Aorta (tissue), 5 donors: ENCODE data around the gene CACTIN. TPM values are rescaled to one million over a fixed set of nuclear protein-coding genes. Genes with fewer than 3 reads are reported as not detected.
"Not testable (repeated sequence)": the region's sequence is repeated elsewhere in the genome, so short reads cannot be mapped to it uniquely, and the experiment has no call there.

Experiments
- ATAC-seq: fragments of 200-7000 bp; cut with Tn5 transposase; one replicate; pipeline ENCODE4 v1.9.1; 2022; ENCODE audit warnings: moderate library complexity; ENCODE audit not compliant: low FRiP score
- DNase-seq, 2 donors: peaks; one replicate each; pipeline ENCODE4 v3.0.0-alpha.2; 2020
- H3K27ac ChIP-seq, 2 donors: one replicate each; pipeline ENCODE4 v1.5.1; 2013; ENCODE audit warnings: low read length in 2 of 2, mild to moderate bottlenecking in 2 of 2, moderate library complexity in 2 of 2, control low read depth in 1 of 2, inconsistent platforms in 1 of 2, low read depth in 1 of 2
- H3K27me3 ChIP-seq, 2 donors: one replicate each; pipeline ENCODE4 v1.6.1; 2013; ENCODE audit warnings: control low read depth in 1 of 2, low read length in 1 of 2, mild to moderate bottlenecking in 1 of 2, moderate library complexity in 1 of 2; ENCODE audit not compliant: insufficient read depth in 2 of 2, control insufficient read depth in 1 of 2
- H3K36me3 ChIP-seq, 2 donors: one replicate each; pipeline ENCODE4 v1.6.1; 2013; ENCODE audit warnings: control low read depth in 1 of 2, low read length in 1 of 2, mild to moderate bottlenecking in 1 of 2; ENCODE audit not compliant: insufficient read depth in 2 of 2, control insufficient read depth in 1 of 2
- H3K4me1 ChIP-seq, 2 donors: one replicate each; pipeline ENCODE4 v1.6.1; 2013; ENCODE audit warnings: low read length in 2 of 2, control low read depth in 1 of 2, mild to moderate bottlenecking in 1 of 2, moderate library complexity in 1 of 2; ENCODE audit not compliant: insufficient read depth in 2 of 2, control insufficient read depth in 1 of 2
- H3K4me3 ChIP-seq, 2 donors: one replicate each; pipeline ENCODE4 v1.5.1; 2013; ENCODE audit warnings: low read length in 2 of 2, control low read depth in 1 of 2, mild to moderate bottlenecking in 1 of 2
- H3K9me3 ChIP-seq: one replicate; pipeline ENCODE4 v1.6.1; 2013; ENCODE audit warnings: mild to moderate bottlenecking, low read length; ENCODE audit not compliant: control insufficient read depth
- WGBS, 2 donors: extraction: QIAGEN DNeasy Blood & Tissue Kit; methylation state at CpG; one replicate each; pipeline ENCODE4 v1.1.7; 2013; 5-methylcytosine and 5-hydroxymethylcytosine counted together
- intact Hi-C, 2 donors: fragments of 100-400 bp; cut with DNase I; formaldehyde crosslinking; loops; one replicate each; pipeline versions ENCODE4 v1.14.2 to v1.15.0; 2022
- polyA plus RNA-seq, 2 donors: library from polyadenylated mRNA; stranded (reverse); fragments of 200-250 nt; gene quantifications; one replicate each; pipeline ENCODE4 v1.2.3, GENCODE V29; 2013
- total RNA-seq, 2 donors: library from RNA; stranded (reverse); fragmentation: NEBNext Ultra II Directional; extraction: Animal tissue kit (Norgen Biotek cat#: 25700); gene quantifications; one replicate each; pipeline ENCODE4 v1.2.1, GENCODE V29; 2021
- donor health status: healthy with polysubstance abuse.
- donor health status: Bipolar disorder and iron deficiency.
- donor health status: DM: no; HTN: no; CAD: no.
- donor health status: DM: no; HTN: no; CAD: no.
- donor health status: DM: yes; HTN: yes; CAD: no.

Gene CACTIN
- total and polyA plus RNA-seq, 4 donors, result 4.5 to 19.3 (median 17.3) TPM

DNA sequence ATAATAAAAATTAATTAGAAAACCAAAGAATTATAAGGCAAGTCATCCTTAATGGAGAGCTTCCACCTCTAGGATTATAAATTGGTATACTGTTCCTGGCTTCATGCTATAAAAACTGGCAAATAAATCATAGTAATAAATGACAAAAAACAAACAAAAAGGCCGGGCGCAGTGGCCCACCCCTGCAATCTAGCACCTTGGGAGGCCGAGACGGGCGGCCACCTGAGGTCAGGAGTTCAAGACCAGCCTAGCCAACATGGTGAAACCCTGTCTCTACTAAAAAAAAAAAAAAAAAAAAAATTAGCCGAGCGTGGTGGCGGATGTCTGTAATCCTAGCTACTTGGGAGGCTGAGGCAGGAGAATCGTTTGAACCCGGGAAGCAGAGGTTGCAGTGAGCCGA, 56.5 kb downstream of the CACTIN start:
- WGBS, 2 donors, result 82 to 83% methylated on average over 11 of the region's 11 CpGs
- not testable (repeated sequence) for ATAC-seq, H3K9me3 ChIP-seq, H3K4me3 ChIP-seq, DNase-seq, H3K27ac ChIP-seq, H3K27me3 ChIP-seq, H3K36me3 ChIP-seq, H3K4me1 ChIP-seq
- intact Hi-C loops, result loop anchor here in 1 of 2 donors (5.0 kb wide), 1 partner anchor 37 kb away; the partner anchor contains the start of gene TBXA2R

GRCh38 chr19:3565139-3565538, 61.5 kb downstream of the CACTIN start:
- H3K27ac ChIP-seq, result no peak overlapping the region
- no peaks in the 10 kb centered on the region for H3K9me3 ChIP-seq
- no peak for DNase-seq
- intact Hi-C loops, result no loop called here
- no peak overlapping the region for H3K4me3 ChIP-seq
- no peaks in the 10 kb centered on the region for H3K36me3 ChIP-seq
- H3K4me1 ChIP-seq, result no peaks in the 10 kb centered on the region
- WGBS, 2 donors, result 73 to 85% methylated on average over 19 of the region's 19 CpGs
- no peak for ATAC-seq
- no peaks in the 10 kb centered on the region for H3K27me3 ChIP-seq

DNA sequence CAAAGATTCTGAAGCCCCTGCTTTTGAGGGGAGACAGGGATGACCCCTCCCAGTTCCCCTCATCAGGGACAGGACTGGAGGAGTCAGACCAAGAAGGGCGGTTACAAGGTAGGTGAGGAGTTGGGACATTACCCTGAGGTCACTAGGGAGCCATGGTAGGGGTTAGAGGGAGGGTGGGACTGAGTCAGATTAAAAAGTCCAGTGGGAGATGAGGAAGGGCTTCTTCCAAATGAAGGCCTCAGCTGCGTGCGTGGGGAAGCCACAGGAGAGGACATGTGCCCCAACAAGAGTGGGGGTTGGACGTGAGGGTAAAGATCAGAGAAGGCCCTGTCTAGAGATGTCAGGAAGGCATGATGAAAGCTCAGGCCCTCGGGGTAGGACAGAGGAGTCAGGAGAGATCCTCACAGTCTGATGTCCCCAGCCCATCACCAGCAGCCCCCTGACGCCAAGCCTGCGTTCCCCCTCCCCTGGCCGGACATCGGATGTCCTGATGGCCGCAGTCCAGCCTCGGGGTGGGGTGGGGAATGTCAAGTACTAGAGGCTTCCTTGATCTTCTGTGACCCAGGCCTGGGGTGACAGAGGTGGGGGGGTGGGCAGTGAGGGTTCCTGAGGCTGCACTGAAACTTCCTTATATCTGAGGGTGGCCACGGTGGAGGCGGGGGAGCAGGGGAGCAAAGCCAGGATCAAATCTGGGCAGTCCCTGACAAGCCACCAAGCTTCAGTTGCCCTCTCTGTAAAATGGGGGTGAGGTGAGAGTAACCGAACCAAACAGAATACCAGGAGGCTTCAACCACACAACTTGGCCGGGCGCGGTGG, 62.7 kb downstream of the CACTIN start:
- no peaks in the 10 kb centered on the region for H3K27me3 ChIP-seq
- H3K4me1 ChIP-seq, result no peaks in the 10 kb centered on the region
- H3K36me3 ChIP-seq, result no peaks in the 10 kb centered on the region
- no peak overlapping the region for H3K4me3 ChIP-seq
- ATAC-seq (no peak), DNase-seq (no peak)
- H3K27ac ChIP-seq, result no peak overlapping the region
- no peaks in the 10 kb centered on the region for H3K9me3 ChIP-seq
- intact Hi-C loops, result no loop called here
- 82 to 89% methylated on average over 17 of the region's 17 CpGs for WGBS, 2 donors

Other genes starting within 250 kb of the CACTIN start
- gene SMIM24, start 146.3 kb downstream of the CACTIN start, total RNA-seq, result not detected
- gene SMIM24, start 146.3 kb downstream of the CACTIN start, polyA plus RNA-seq, result 10 to 100 TPM in 1 of 2 donors, under 1 TPM in 1; 0.67 to 62.6 TPM
- not detected for gene SMIM44, start 143.3 kb downstream of the CACTIN start, total RNA-seq
- gene SMIM44, start 143.3 kb downstream of the CACTIN start, polyA plus RNA-seq, result not detected
- 1 to 10 TPM; 6.1 to 7.9 TPM for gene DOHH, start 126.1 kb downstream of the CACTIN start, total RNA-seq
- gene DOHH, start 126.1 kb downstream of the CACTIN start, polyA plus RNA-seq, result 10 to 100 TPM in 1 of 2 donors, 1 to 10 TPM in 1; 6.9 to 11.5 TPM
- 10 to 100 TPM; 33.7 to 42.0 TPM for gene FZR1, start 120.5 kb downstream of the CACTIN start, total RNA-seq
- gene FZR1, start 120.5 kb downstream of the CACTIN start, polyA plus RNA-seq, result 10 to 100 TPM in 1 of 2 donors, 1 to 10 TPM in 1; 8.0 to 25.2 TPM
- gene TEKTIP1, start 87.6 kb downstream of the CACTIN start, total RNA-seq, result 1 to 10 TPM; 1.8 to 2.4 TPM
- gene TEKTIP1, start 87.6 kb downstream of the CACTIN start, polyA plus RNA-seq, result under 1 TPM in 1 of 2 donors, not detected in 1; 0.46 TPM
- 10 to 100 TPM; 40.7 to 47.7 TPM for gene MFSD12, start 69.2 kb downstream of the CACTIN start, total RNA-seq
- gene MFSD12, start 69.2 kb downstream of the CACTIN start, polyA plus RNA-seq, result 10 to 100 TPM in 1 of 2 donors, 1 to 10 TPM in 1; 9.5 to 33.9 TPM
- 10 to 100 TPM; 66.3 to 67.8 TPM for gene HMG20B, start 53.8 kb downstream of the CACTIN start, total RNA-seq
- gene HMG20B, start 53.8 kb downstream of the CACTIN start, polyA plus RNA-seq, result 100 to 1,000 TPM in 1 of 2 donors, 10 to 100 TPM in 1; 67.7 to 175 TPM
- 1 to 10 TPM; 2.6 to 5.0 TPM for gene GIPC3, start 41.3 kb downstream of the CACTIN start, total RNA-seq
- gene GIPC3, start 41.3 kb downstream of the CACTIN start, polyA plus RNA-seq, result 1 to 10 TPM in 1 of 2 donors, under 1 TPM in 1; 0.50 to 1.3 TPM
- gene TBXA2R, start 19.9 kb downstream of the CACTIN start, total RNA-seq, result 10 to 100 TPM; 36.0 to 40.5 TPM
- 10 to 100 TPM in 1 of 2 donors, 1 to 10 TPM in 1; 9.6 to 30.9 TPM for gene TBXA2R, start 19.9 kb downstream of the CACTIN start, polyA plus RNA-seq
- 10 to 100 TPM; 78.7 to 83.3 TPM for gene PIP5K1C, start 73.7 kb upstream of the CACTIN start, total RNA-seq
- 10 to 100 TPM; 25.2 to 26.8 TPM for gene PIP5K1C, start 73.7 kb upstream of the CACTIN start, polyA plus RNA-seq
- under 1 TPM; 0.26 to 0.60 TPM for gene TJP3, start 81.6 kb upstream of the CACTIN start, total RNA-seq
- gene TJP3, start 81.6 kb upstream of the CACTIN start, polyA plus RNA-seq, result 10 to 100 TPM in 1 of 2 donors, under 1 TPM in 1; 0.84 to 29.2 TPM
- 10 to 100 TPM; 15.7 to 24.3 TPM for gene APBA3, start 134.9 kb upstream of the CACTIN start, total RNA-seq
- 10 to 100 TPM in 1 of 2 donors, 1 to 10 TPM in 1; 7.1 to 25.6 TPM for gene APBA3, start 134.9 kb upstream of the CACTIN start, polyA plus RNA-seq
- gene MRPL54, start 135.9 kb upstream of the CACTIN start, total RNA-seq, result 10 to 100 TPM; 39.6 to 40.7 TPM
- gene MRPL54, start 135.9 kb upstream of the CACTIN start, polyA plus RNA-seq, result 100 to 1,000 TPM in 1 of 2 donors, 10 to 100 TPM in 1; 88.7 to 125 TPM
- gene RAX2, start 145.4 kb upstream of the CACTIN start, total RNA-seq, result not detected
- not detected for gene RAX2, start 145.4 kb upstream of the CACTIN start, polyA plus RNA-seq
- 1 to 10 TPM; 1.9 to 2.0 TPM for gene MATK, start 159.6 kb upstream of the CACTIN start, total RNA-seq
- gene MATK, start 159.6 kb upstream of the CACTIN start, polyA plus RNA-seq, result 1 to 10 TPM; 1.7 to 5.5 TPM
- gene ZFR2, start 242.2 kb upstream of the CACTIN start, total RNA-seq, result not detected
- gene ZFR2, start 242.2 kb upstream of the CACTIN start, polyA plus RNA-seq, result not detected